H9 (cell line): Measurements from ENCODE around the gene CARS1. TPM values are rescaled to one million over a fixed set of nuclear protein-coding genes. Genes with fewer than 3 reads are reported as not detected.

Experiments
- DNase-seq: peaks from one replicate; pipeline ENCODE4 v3.0.0-alpha.2; 2017
- H2AFZ ChIP-seq: one replicate; pipeline ENCODE4 v1.6.1; 2013; ENCODE audit warnings: mild to moderate bottlenecking, low read length, control low read depth, moderate library complexity
- H2AK5ac ChIP-seq: 2 replicates; pipeline ENCODE4 v1.6.1; 2013; ENCODE audit warnings: low read length, control low read depth, mixed read lengths; ENCODE audit not compliant: insufficient read length
- H2BK120ac ChIP-seq: one replicate; pipeline ENCODE4 v1.6.1; 2013; ENCODE audit warnings: low read depth, mild to moderate bottlenecking, low read length, control low read depth, inconsistent platforms; ENCODE audit not compliant: poor library complexity, severe bottlenecking
- H2BK12ac ChIP-seq: 2 replicates; pipeline ENCODE4 v1.6.1; 2013; ENCODE audit warnings: low read length, control low read depth, mixed read lengths, low read depth; ENCODE audit not compliant: insufficient read length
- H2BK15ac ChIP-seq: 2 replicates; pipeline ENCODE4 v1.6.1; 2013; ENCODE audit warnings: low read depth, low read length, control low read depth
- H2BK20ac ChIP-seq: one replicate; pipeline ENCODE4 v1.6.1; 2013; ENCODE audit warnings: low read depth, mild to moderate bottlenecking, low read length, control low read depth, inconsistent platforms; ENCODE audit not compliant: poor library complexity, severe bottlenecking
- H2BK5ac ChIP-seq: 2 replicates; pipeline ENCODE4 v1.6.1; 2013; ENCODE audit warnings: low read length, control low read depth, mixed read lengths; ENCODE audit not compliant: insufficient read length
- H3K14ac ChIP-seq: 2 replicates; pipeline ENCODE4 v1.6.1; 2013; ENCODE audit warnings: low read length, control low read depth; ENCODE audit not compliant: insufficient read depth
- H3K18ac ChIP-seq: 2 replicates; pipeline ENCODE4 v1.6.1; 2013; ENCODE audit warnings: low read depth, mild to moderate bottlenecking, mixed read lengths, low read length, control low read depth; ENCODE audit not compliant: insufficient read length
- H3K23ac ChIP-seq: 2 replicates; pipeline ENCODE4 v1.6.1; 2013; ENCODE audit warnings: low read length, control low read depth, mixed read lengths, low read depth; ENCODE audit not compliant: insufficient read length
- H3K23me2 ChIP-seq: 2 replicates; pipeline ENCODE4 v1.6.1; 2013; ENCODE audit warnings: low read depth, mild to moderate bottlenecking, mixed read lengths, low read length, control low read depth; ENCODE audit not compliant: insufficient read length, poor library complexity, severe bottlenecking
- H3K27ac ChIP-seq: 2 replicates; pipeline ENCODE4 v1.5.1; 2013; ENCODE audit warnings: low read length, control low read depth, mixed read lengths, low read depth; ENCODE audit not compliant: insufficient read length
- H3K27me3 ChIP-seq: 2 replicates; pipeline ENCODE4 v1.6.1; 2013; ENCODE audit warnings: low read length, control low read depth, inconsistent platforms; ENCODE audit not compliant: insufficient read depth
- H3K4ac ChIP-seq: 2 replicates; pipeline ENCODE4 v1.6.1; 2013; ENCODE audit warnings: low read depth, mild to moderate bottlenecking, control low read depth, inconsistent platforms, low read length, moderate library complexity
- H3K4me1 ChIP-seq: 2 replicates; pipeline ENCODE4 v1.6.1; 2013; ENCODE audit warnings: low read length, control low read depth, inconsistent platforms; ENCODE audit not compliant: insufficient read depth
- H3K4me2 ChIP-seq: 2 replicates; pipeline ENCODE4 v1.6.1; 2013; ENCODE audit warnings: low read length, control low read depth, mixed read lengths; ENCODE audit not compliant: insufficient read length, insufficient read depth
- H3K56ac ChIP-seq: 2 replicates; pipeline ENCODE4 v1.6.1; 2013; ENCODE audit warnings: low read depth, mild to moderate bottlenecking, mixed read lengths, low read length, control low read depth; ENCODE audit not compliant: insufficient read length
- H3K79me1 ChIP-seq: 2 replicates; pipeline ENCODE4 v1.6.1; 2013; ENCODE audit warnings: low read depth, mild to moderate bottlenecking, moderate library complexity, low read length, control low read depth, inconsistent platforms; ENCODE audit not compliant: insufficient read depth, poor library complexity, severe bottlenecking
- H3K79me2 ChIP-seq: 2 replicates; pipeline ENCODE4 v1.6.1; 2013; ENCODE audit warnings: low read length, control low read depth, inconsistent platforms; ENCODE audit not compliant: insufficient read depth
- H3K9ac ChIP-seq: 2 replicates; pipeline ENCODE4 v1.6.1; 2013; ENCODE audit warnings: low read length, control low read depth, mixed read lengths; ENCODE audit not compliant: insufficient read length; ENCODE audit errors: extremely low read depth
- H3K9me3 ChIP-seq: one replicate; pipeline ENCODE4 v1.6.1; 2013; ENCODE audit warnings: low read depth, low read length, inconsistent platforms; ENCODE audit not compliant: control insufficient read depth
- H3T11ph ChIP-seq: one replicate; pipeline ENCODE4 v1.6.1; 2013; ENCODE audit warnings: mild to moderate bottlenecking, low read length, control low read depth, inconsistent platforms
- H4K20me1 ChIP-seq: one replicate; pipeline ENCODE4 v1.6.1; 2013; ENCODE audit not compliant: control insufficient read depth, insufficient read length, insufficient read depth
- H4K5ac ChIP-seq: 2 replicates; pipeline ENCODE4 v1.6.1; 2013; ENCODE audit warnings: low read depth, mild to moderate bottlenecking, mixed read lengths, low read length, control low read depth; ENCODE audit not compliant: insufficient read length
- H4K8ac ChIP-seq: replicated peaks from 2 replicates; pipeline ENCODE4 v1.6.1; 2013; ENCODE audit warnings: low read length, control low read depth, mixed read lengths, low read depth; ENCODE audit not compliant: insufficient read length
- H4K91ac ChIP-seq: 2 replicates; pipeline ENCODE4 v1.6.1; 2013; ENCODE audit warnings: low read depth, mild to moderate bottlenecking, moderate library complexity, mixed read lengths, low read length, control low read depth; ENCODE audit not compliant: insufficient read length
- H3K27ac Mint-ChIP-seq, 3 experiments: 2 replicates in 2 of 3; 3 replicates in 1 of 3; pipeline ENCODE4 v1.8.0; 2020 to 2021; ENCODE audit warnings: mixed read lengths in 3 of 3, mild to moderate bottlenecking in 1 of 3, moderate library complexity in 1 of 3
- H3K27me3 Mint-ChIP-seq: 2 replicates; pipeline ENCODE4 v1.8.0; 2021; ENCODE audit warnings: low read depth, mild to moderate bottlenecking, moderate library complexity, mixed read lengths
- H3K36me3 Mint-ChIP-seq, 3 experiments: 2 replicates in 2 of 3; 3 replicates in 1 of 3; pipeline ENCODE4 v1.8.0; 2020 to 2021; ENCODE audit warnings: low read depth in 3 of 3, mixed read lengths in 3 of 3; ENCODE audit not compliant: insufficient read depth in 1 of 3
- H3K4me1 Mint-ChIP-seq, 2 experiments: 2 replicates each; pipeline ENCODE4 v1.8.0; 2020; ENCODE audit warnings: mixed read lengths in 2 of 2
- H3K4me3 Mint-ChIP-seq, 2 experiments: 2 replicates in 1 of 2; 3 replicates in 1 of 2; pipeline ENCODE4 v1.8.0; 2020 to 2021; ENCODE audit warnings: mild to moderate bottlenecking in 2 of 2, mixed read lengths in 2 of 2, moderate library complexity in 1 of 2
- H3K9me3 Mint-ChIP-seq, 2 experiments: 2 replicates in 1 of 2; 3 replicates in 1 of 2; pipeline ENCODE4 v1.8.0; 2020; ENCODE audit warnings: mild to moderate bottlenecking in 2 of 2, mixed read lengths in 2 of 2, moderate library complexity in 1 of 2
- WGBS: extraction: QIAGEN DNeasy Blood & Tissue Kit; methylation state at CpG from one replicate; pipeline ENCODE4 v1.1.7; 2013; ENCODE audit warnings: missing lambda C conversion rate, low lambda C conversion rate, mixed read lengths; ENCODE audit not compliant: insufficient read length; ENCODE audit errors: extremely low coverage; 5-methylcytosine and 5-hydroxymethylcytosine counted together
- total RNA-seq: library from RNA; stranded (reverse); gene quantifications from 2 replicates; pipeline ENCODE4 v1.2.1, GENCODE V29; 2021
- TF ChIP-seq, protein P1 (sequence below): fragments of 200-600 bp; sonication (generic); conservative IDR thresholded peaks from 3 replicates; pipeline ENCODE4 v1.8.0; 2021; ENCODE audit warnings: antibody characterized with exemption, mild to moderate bottlenecking

Gene CARS1
- total RNA-seq, 1 experiment from 2014 or later: 92.3 TPM

DNA sequence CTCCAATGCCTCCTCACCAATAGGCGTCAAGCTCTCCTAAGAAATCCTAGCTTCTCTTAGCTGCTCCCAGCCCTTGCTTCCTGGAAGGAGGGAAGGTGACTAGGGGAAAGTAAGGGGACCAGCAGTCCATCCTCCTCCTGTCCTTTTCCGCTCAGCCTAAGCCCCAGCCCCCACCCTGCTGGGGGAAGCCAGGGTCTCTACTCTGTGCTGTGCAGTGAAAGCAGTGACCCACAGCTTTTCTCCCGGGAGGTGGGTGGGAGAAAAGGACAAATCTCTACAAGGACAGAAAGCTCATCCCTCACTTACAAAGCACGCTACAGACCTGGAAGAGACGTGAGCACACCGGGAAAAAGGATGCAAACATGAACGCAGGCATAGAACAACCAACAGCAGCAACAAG is 97.1 kb downstream of the CARS1 start:
- Histone ChIP-seq H3K9me3 (no peaks in the 10 kb centered on the region), H3K9ac (no peak overlapping the region), H3K56ac (no peak overlapping the region), H3K4me1 (peaks cover 4% of the 10 kb centered on the region; the same call in 1 of the 2 replicates), H2BK15ac (no peak overlapping the region), H3K4ac (no peak overlapping the region), H3K79me2 (no peaks in the 10 kb centered on the region; the same call in 1 of the 2 replicates), H3T11ph (no peak overlapping the region), H3K14ac (no peak overlapping the region), H2BK5ac (no peak overlapping the region), H3K79me1 (no peaks in the 10 kb centered on the region), H3K18ac (no peak overlapping the region), H3K27me3 (no peaks in the 10 kb centered on the region), H3K27ac (no peak overlapping the region), H2BK120ac (no peak overlapping the region), H3K23me2 (no peaks in the 10 kb centered on the region), H4K8ac (no peak overlapping the region), H2AK5ac (no peak overlapping the region), H2AFZ (no peak overlapping the region), H4K5ac (no peak overlapping the region), H4K20me1 (no peaks in the 10 kb centered on the region), H2BK20ac (no peak overlapping the region), H4K91ac (no peak overlapping the region), H3K4me2 (no peak overlapping the region), H2BK12ac (no peak overlapping the region), H3K23ac (no peak overlapping the region)
- Mint-ChIP-seq H3K27me3 (no peaks in the 10 kb centered on the region; the same call in 1 of the 2 replicates), H3K4me1 (peaks cover 31 to 33% of the 10 kb centered on the region in 2 experiments), H3K36me3 (peaks cover 61 to 95% (median 84%) of the 10 kb centered on the region in 3 experiments), H3K9me3 (no peaks in the 10 kb centered on the region), H3K4me3 (no peak overlapping the region), H3K27ac (peak overlapping the region in 2 of 3 experiments; percentile 4 to 25; a peak in 1 of 7 replicates)
- TF ChIP-seq, protein P1, sequence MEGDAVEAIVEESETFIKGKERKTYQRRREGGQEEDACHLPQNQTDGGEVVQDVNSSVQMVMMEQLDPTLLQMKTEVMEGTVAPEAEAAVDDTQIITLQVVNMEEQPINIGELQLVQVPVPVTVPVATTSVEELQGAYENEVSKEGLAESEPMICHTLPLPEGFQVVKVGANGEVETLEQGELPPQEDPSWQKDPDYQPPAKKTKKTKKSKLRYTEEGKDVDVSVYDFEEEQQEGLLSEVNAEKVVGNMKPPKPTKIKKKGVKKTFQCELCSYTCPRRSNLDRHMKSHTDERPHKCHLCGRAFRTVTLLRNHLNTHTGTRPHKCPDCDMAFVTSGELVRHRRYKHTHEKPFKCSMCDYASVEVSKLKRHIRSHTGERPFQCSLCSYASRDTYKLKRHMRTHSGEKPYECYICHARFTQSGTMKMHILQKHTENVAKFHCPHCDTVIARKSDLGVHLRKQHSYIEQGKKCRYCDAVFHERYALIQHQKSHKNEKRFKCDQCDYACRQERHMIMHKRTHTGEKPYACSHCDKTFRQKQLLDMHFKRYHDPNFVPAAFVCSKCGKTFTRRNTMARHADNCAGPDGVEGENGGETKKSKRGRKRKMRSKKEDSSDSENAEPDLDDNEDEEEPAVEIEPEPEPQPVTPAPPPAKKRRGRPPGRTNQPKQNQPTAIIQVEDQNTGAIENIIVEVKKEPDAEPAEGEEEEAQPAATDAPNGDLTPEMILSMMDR: no peak
- WGBS: no CpG with 5 or more reads among the region's 7 CpGs
- DNase-seq: no peak
